Eye (tissue), 1 donor: ENCODE data around the gene ADRA2C.
"Not testable (repeated sequence)": the region's sequence is repeated elsewhere in the genome, so short reads cannot be mapped to it uniquely, and the experiment has no call there.

Source experiments
- DNase-seq: peaks from one replicate; pipeline ENCODE4 v3.0.0-alpha.2; 2015

The ADRA2C gene

DNA sequence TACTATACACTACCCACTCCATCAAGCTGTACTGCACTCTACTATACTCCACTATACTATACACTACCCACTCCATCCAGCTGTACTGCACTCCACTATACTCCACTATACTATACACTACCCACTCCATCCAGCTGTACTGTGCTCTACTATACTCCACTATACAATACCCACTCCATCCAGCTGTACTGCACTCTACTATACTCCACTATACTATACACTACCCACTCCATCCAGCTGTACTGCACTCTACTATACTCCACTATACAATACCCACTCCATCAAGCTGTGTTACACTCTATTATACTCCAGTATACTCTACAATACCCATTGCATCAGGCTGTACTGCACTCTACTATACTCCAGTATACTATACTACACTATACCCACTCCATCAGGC, 48.7 kb downstream of the ADRA2C start:
- not testable (repeated sequence) for DNase-seq

DNA sequence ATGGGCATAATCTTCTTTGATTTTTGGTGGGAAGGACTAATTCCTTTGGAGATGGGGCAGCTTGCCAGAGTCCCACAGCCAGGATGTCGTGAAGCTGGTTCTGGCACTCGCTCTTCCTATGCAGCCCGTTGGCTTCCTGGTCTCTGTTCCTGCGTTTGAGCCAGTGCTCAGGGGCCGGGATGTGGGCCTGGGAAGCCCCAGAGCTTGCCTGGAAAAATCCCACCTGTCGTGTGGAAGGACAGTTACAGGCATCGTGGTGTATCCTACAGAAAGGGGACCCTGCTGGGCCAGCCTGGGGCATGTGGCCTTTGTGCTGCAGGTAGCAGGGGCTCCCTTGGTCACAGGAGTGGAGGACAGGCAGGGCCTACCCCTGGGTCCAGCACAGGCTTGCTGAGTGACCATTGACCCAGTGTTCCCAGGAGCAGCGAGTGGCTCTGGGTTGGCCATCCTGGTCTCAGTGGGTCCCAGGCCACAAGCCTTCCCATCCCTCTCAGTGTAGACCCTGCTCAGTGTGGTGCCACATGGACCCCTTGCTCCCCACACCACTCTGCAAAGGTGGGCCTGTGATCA, 50.2 kb downstream of the ADRA2C start:
- DNase-seq = no peak

DNA sequence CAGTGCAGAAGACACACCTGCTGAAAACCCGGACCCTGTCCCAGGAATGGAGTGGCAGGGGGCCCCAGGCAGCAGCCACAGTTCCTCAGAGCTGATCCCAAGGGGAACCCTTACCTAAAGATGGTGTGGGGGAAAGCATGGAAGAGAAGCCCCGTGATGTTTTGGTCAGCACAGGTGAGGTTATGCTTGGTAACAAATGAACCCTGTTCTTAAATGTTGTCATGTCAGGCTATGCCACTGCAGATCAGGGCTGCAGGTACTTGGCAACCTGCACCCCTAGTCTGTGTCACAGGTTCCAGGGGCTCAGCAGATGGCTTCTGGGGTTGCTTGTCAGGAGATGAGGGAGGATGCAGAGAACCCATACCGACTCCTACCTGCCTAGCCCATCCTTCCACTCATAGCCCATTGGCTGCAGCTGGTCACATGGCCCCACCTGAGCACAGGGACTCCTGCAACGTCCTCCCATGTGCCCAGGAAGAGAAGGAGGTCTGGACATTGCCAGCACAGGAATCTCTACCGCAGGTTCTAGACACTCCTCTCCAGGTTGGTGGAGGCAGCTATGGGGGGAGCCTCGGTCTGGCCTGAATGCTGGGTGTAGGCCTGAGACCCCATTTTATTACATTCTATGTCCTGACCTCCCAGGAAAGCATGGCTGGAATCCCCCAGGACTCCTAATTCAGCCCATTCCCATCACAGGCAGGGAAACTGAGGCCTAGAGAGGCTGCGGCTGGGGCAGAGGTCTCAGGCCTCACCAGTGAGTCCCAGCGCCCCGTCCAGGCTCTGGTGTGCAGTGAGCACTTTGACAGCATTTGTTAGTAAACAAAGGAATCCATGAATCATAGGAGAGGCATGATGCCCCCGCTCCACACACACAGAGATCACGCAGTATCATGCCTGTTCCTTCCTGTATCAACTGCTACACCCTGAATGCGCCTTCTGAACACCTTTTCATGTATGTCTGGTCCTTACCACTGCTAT, 51.1 kb downstream of the ADRA2C start:
- DNase-seq = no peak
